HS-27A (cell line): ENCODE data around the gene KRT80.
A peak's percentile ranks its signal among the peaks of the same experiment; 100 is the strongest.

ENCODE experiments used
- DNase-seq: peaks from one replicate; pipeline ENCODE4 v3.0.0-alpha.2; 2012; ENCODE audit warnings: low read depth, missing footprints

KRT80 gene

DNA sequence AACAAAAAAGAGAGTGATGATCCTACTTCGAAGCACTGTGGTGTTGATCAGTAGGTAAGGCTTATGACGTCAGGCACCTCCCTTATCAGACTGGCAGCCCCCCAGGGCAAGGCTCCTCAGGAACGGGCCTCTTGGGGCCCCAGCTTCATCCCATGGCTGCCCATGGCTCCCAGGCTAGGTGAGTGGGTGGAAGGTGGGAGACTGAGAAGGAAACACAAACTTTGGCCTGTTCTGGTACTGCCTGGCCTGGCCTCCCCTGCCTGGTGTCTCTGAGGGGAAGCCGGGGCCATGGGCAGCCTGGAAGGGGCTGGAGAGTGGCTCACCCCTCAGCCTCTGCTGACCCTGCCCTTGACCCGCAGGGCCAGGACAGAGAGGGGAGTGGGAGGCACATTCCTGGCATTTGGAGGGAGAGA is 38.9 kb downstream of the KRT80 start:
- no peak for DNase-seq

DNA sequence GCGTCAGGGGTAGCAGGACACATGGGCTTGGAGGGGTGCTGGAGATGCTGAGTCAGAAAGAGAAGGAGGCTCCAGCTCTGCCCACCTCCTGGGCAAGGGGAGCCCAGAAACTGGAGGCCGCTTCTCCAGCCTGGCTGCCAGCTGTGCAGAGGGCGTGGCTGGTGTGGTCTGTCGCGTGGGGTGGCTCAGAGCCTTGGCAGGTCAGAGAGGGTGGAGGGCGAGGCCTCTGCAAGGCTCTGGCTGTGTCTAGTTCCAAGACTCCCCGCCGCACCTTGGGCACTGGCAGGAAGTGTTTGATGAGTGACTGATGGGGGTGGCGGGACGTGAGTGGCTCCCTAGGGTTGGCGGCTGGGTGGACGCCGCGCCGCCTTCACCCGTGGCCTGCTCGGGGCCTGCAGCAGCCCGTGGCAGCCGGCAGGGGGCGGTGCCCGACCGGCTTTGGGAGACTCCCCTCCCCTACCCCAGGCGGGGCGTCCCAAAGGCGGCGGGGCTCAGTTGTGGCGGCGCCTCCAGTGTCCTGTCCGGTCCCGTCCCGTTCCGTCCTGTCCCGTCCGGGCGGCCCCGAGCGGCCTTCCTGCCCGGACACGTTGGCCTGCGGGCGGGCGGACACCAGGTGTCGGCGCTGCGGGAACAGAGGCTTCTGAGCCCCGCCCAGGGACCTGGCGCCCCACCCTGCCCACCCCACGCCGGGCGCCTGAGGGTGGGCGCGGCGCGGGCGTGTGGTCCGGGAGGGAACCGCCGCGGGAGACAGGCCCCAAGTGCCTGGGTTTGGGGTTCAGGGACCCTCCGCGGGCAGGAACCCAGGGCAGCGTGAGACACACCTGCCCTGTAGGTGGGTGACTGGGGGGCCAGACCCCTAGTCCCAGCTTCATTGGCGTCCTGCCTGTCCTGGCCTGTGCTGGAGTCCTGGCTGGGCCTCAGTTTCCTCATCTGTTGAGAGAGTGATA is 39.7 kb downstream of the KRT80 start:
- no peak for DNase-seq

GRCh38 chr12:52151153-52151836 is 40.5 kb downstream of the KRT80 start:
- DNase-seq, result no peak

GRCh38 chr12:52149651-52150241 is 42.1 kb downstream of the KRT80 start:
- no peak for DNase-seq

- DNase-seq, result no peak
Observed at GRCh38 chr12:52149182-52149641, 42.6 kb downstream of the KRT80 start.

DNA sequence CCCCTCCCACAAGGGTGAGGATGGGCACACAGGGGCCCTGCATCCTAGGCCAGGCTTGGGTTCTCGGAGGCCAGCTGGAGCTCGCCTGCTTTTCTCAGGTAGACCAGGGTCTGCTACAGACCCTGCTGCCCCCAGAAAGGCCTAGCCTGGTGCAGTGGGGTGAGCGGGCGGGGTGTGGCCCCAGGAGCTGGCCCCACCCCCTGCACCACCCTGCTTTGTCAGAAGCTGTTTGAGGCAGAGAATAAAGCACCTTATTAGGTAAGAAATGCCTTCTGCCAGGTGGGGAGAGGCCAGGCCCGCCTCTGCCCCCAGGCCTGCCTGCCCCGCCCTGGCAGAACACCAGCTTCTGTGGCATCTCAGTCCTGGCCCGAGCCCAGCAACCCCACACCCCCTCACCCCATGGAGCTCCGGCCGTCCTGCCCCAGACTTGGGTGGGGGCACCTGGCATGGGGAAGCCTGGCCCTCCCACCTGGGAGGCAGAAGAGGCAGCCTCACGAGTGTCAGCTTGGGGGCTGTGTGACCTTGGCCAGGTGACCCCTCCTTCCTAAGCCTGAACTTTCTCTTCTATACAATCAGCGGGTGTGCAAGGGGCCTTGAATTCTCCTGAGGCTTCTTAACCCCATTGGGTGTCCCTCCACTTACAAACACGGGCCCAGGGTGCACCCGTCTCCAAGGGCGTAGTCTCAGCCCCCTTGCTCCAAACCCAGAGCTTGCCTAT is 43.2 kb downstream of the KRT80 start:
- DNase-seq, result no peak

GRCh38 chr12:52147964-52148463 is 43.8 kb downstream of the KRT80 start:
- DNase-seq, result no peak

GRCh38 chr12:52147367-52147963 is 44.3 kb downstream of the KRT80 start:
- peak; percentile 97 for DNase-seq

DNA sequence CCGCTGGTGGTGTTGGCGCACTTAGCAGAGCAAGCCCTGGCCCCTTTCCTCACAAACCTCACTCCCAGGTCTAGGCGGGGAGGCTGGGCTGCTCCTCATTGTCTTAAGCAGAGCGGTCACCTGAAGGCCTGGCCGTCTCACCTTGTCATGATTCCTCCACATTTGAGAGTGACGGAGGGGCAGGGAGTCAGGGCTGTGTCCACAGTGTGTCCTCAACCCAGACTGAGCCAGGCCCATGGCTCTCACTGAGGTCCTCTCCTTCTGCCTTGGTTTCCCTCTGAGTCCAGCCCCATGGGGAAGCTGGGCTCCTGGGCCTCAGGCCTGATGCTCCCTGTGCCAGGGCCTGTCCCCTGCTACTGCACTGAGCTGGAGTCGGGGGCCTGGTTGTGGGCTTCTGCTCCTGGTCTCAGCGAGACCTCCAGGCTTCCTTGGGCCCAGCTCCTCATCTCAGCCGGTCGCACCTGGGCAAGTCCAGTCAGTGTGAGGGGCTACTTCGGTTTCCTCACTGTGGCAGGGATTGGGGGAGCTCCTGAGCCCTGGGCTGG is 44.9 kb downstream of the KRT80 start:
- DNase-seq, result no peak

DNA sequence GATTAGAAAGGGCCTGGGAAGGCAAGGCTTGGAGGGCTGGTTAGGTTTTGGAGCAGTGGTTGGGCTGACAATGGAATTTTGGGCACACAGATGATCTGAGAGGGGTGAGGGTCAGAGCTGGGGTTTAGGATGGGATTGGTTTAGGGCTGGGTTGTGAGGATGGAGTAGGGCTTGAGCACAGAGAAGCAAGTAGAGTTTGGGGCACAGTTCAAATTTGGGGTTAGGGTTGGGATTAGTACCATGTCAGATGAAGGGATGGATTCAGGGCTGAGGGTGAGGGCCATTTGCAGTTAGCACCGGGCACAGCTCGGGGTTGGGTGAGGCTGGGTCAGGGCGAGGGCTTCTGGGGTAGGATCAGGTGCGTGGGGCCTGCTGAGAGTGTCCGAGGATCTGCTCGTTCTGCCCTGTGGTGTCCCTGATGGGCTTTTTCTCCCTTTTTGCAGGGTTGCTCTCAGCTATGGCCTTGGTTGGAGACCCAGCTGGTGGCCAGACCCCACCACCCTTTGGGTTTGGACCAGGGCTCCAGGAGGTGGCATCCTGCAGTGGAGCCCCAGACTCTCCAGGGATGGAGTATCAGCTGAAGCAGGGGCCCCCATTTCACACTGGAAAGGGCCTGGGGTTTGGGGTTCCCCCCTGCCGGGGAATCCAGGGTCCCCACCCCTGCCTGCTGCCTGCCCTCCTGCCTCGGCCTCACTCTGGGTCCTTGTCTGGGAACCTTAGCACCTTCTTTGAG is 45.6 kb downstream of the KRT80 start:
- no peak for DNase-seq

- no peak for DNase-seq
Observed at GRCh38 chr12:52145228-52146088, 46.4 kb downstream of the KRT80 start.

- DNase-seq, result no peak
Observed at GRCh38 chr12:52144512-52145227, 47.1 kb downstream of the KRT80 start.

GRCh38 chr12:52142431-52142830 is 49.4 kb downstream of the KRT80 start:
- no peak for DNase-seq

DNA sequence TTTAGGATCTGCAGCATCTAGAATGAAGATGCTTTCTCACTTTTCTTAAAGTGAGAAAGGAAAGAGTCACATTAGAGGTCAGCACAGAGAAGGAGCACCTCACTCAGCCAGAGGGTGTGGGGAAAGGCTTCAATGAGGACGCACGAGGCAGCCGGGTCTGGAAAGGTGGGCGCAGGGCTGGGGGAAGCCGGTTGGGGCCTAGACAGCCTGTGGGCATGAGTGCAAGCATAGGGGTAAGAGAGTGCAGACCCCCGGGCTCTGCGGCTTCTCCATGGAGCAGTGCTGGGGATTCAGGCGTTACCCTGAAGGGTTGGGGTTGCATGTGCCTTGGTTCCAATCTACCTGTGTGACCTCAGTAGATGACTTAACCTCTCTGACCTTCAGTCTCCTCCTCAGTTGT is 49.9 kb downstream of the KRT80 start:
- DNase-seq, result no peak

DNA sequence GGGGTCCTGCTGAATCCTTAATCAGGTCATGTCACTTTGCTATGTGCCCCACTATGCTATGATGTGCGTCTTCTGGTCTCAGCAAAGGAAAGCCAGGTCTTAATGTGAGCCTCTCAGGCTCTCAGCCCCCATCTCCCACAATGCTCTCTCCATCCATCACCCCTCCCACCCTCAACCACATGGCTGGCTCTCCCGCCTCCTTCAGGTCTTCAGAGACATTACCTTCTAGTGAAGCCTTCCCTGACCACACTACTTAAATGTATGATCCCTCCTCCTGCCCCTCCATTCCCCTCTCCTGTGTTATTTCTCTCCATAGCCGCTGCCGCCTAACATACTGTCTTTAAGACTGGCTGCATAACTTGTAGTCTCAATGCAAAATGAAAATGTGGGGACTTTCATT is 50.5 kb downstream of the KRT80 start:
- no peak for DNase-seq

- DNase-seq, result no peak
Observed at GRCh38 chr12:52139579-52140062, 52.2 kb downstream of the KRT80 start.

DNA sequence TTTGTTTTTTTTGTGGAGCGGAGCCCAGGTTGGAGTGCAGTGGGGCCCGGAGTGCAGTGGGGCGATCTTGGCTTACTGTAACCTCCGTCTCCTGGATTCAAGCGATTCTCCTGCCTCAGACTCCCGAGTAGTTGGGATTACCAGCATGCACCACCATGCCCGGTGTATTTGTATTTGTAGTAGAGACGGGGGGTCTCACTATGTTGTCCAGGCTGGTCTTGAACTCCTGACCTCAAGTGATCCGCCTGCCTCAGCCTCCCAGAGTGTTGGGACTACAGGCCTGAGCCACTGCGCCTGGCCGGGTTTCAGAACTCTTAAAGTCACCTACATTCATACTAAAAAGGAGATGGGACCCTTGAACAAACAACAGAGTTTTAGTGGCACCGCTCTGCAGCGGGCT is 52.7 kb downstream of the KRT80 start:
- DNase-seq, result no peak

- no peak for DNase-seq
Observed at GRCh38 chr12:52137746-52138145, 54.1 kb downstream of the KRT80 start.

GRCh38 chr12:52132754-52133161 is 59.1 kb downstream of the KRT80 start:
- no peak for DNase-seq
